ENCODE data around the gene MAGIX.
"Not testable (repeated sequence)": the region's sequence is repeated elsewhere in the genome, so short reads cannot be mapped to it uniquely, and the experiment has no call there.

- TF ChIP-seq CTCF (conservative IDR thresholded peaks at IDR 0.05); ZFX (IDR thresholded peaks at IDR 0.05): not testable (repeated sequence)
Measured at GRCh38 chrX:49143154-49143553, 19.4 kb upstream of the MAGIX start.
